BLaER1 (cell line): Measurements from ENCODE around the gene LBX1.

ENCODE experiments used
- H3K27ac ChIP-seq: shearing (Covaris generic); formaldehyde crosslinking; 2 replicates; pipeline ENCODE4 v1.8.1; 2022
- H3K27me3 ChIP-seq: shearing (Covaris generic); formaldehyde crosslinking; 2 replicates; pipeline ENCODE4 v1.8.1; 2022
- H3K36me3 ChIP-seq: shearing (Covaris generic); formaldehyde crosslinking; 2 replicates; pipeline ENCODE4 v1.8.1; 2022
- H3K4me1 ChIP-seq: shearing (Covaris generic); formaldehyde crosslinking; 2 replicates; pipeline ENCODE4 v1.8.1; 2022
- H3K4me2 ChIP-seq: shearing (Covaris generic); formaldehyde crosslinking; 2 replicates; pipeline ENCODE4 v1.8.1; 2022
- H3K4me3 ChIP-seq: shearing (Covaris generic); formaldehyde crosslinking; 2 replicates; pipeline ENCODE4 v1.8.1; 2022
- H3K9ac ChIP-seq: shearing (Covaris generic); formaldehyde crosslinking; 2 replicates; pipeline ENCODE4 v1.8.1; 2022
- H3K9me3 ChIP-seq: shearing (Covaris generic); formaldehyde crosslinking; 2 replicates; pipeline ENCODE4 v1.8.1; 2022
- H4K20me1 ChIP-seq: shearing (Covaris generic); formaldehyde crosslinking; 2 replicates; pipeline ENCODE4 v1.8.1; 2022
- Cebpa-rat ChIP-seq: shearing (Covaris generic); IDR thresholded peaks from 2 replicates; pipeline ENCODE4 v1.8.1; 2022

LBX1 gene

GRCh38 chr10:101219946-101220451, 9.3 kb downstream of the LBX1 start:
- no peak overlapping the region for H3K4me3 ChIP-seq
- peaks cover 9% of the 10 kb centered on the region; the same call in 1 of the 2 replicates for H3K9me3 ChIP-seq
- H4K20me1 ChIP-seq, result peaks cover 98% of the 10 kb centered on the region
- no peak overlapping the region for H3K4me2 ChIP-seq
- no peak for TF ChIP-seq Cebpa-rat
- no peaks in the 10 kb centered on the region for H3K36me3 ChIP-seq
- no peaks in the 10 kb centered on the region; the same call in 1 of the 2 replicates for H3K4me1 ChIP-seq
- no peak overlapping the region for H3K27ac ChIP-seq
- no peak overlapping the region for H3K9ac ChIP-seq
- peaks cover 100% of the 10 kb centered on the region for H3K27me3 ChIP-seq

DNA sequence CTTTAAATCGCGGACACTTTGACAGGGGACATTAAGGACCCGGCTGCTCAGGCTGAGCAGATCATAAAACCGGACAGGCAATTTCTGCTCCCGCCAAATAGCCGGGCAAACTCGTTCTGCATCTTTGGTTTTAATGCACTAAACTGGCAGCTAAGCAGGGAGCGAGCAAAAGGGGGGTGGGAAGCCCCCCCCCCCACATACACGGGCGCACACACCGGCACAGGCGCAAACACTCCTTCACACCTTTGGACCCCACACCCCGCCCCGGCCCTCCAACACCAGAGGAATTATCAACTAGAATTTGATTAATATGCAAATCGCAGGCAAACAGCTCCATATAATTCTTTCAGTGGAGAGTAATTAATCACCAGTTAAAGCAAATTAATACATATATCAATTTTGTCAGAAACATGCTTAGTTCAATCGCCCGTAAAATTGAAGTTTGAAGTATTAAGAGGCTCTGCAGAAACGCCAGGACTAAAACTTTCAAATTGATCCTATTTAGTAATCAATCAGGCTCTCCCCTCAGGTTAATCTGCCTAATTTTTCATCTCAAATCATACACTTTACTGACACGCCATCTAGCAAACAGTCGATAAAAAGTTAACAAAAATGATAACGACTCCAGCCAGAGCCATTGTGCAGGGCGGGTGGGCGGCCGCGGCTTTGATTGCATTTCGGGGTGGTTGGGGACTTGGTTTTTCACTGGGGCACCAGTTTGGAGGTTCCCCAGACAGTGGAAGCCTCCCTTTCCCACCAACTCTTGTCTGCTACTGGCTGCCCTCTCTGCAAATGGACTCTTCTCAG, 9.9 kb downstream of the LBX1 start:
- no peaks in the 10 kb centered on the region for H3K36me3 ChIP-seq
- no peak overlapping the region for H3K27ac ChIP-seq
- H3K4me2 ChIP-seq, result no peak overlapping the region
- H3K27me3 ChIP-seq, result peaks cover 100% of the 10 kb centered on the region
- H4K20me1 ChIP-seq, result peaks cover 98% of the 10 kb centered on the region
- peaks cover 2% of the 10 kb centered on the region for H3K4me1 ChIP-seq
- no peak for TF ChIP-seq Cebpa-rat
- peaks cover 9% of the 10 kb centered on the region; the same call in 1 of the 2 replicates for H3K9me3 ChIP-seq
- no peak overlapping the region for H3K4me3 ChIP-seq
- H3K9ac ChIP-seq, result no peak overlapping the region

- Histone ChIP-seq H3K4me3 (no peak overlapping the region), H3K27me3 (peaks cover 99% of the 10 kb centered on the region), H3K9ac (no peak overlapping the region), H3K9me3 (peaks cover 4% of the 10 kb centered on the region; the same call in 1 of the 2 replicates), H3K27ac (no peak overlapping the region), H3K4me1 (peaks cover 8% of the 10 kb centered on the region), H3K4me2 (no peak overlapping the region), H4K20me1 (peaks cover 96% of the 10 kb centered on the region), H3K36me3 (no peaks in the 10 kb centered on the region)
- TF ChIP-seq Cebpa-rat, result no peak
These were observed 10.7 kb downstream of the LBX1 start for GRCh38 chr10:101218351-101219138.

GRCh38 chr10:101217450-101218281, 11.6 kb downstream of the LBX1 start:
- Histone ChIP-seq H3K36me3 (no peaks in the 10 kb centered on the region), H3K4me3 (peak overlapping the region; percentile 28; the same call in 1 of the 2 replicates), H3K4me2 (peak overlapping the region; percentile 32; the same call in 1 of the 2 replicates), H3K9ac (no peak overlapping the region), H3K4me1 (peaks cover 8% of the 10 kb centered on the region), H3K27me3 (peaks cover 90% of the 10 kb centered on the region), H3K9me3 (no peaks in the 10 kb centered on the region), H3K27ac (no peak overlapping the region), H4K20me1 (peaks cover 87% of the 10 kb centered on the region)
- no peak for TF ChIP-seq Cebpa-rat

GRCh38 chr10:101217044-101217425, 12.2 kb downstream of the LBX1 start:
- peak overlapping the region; percentile 28; the same call in 1 of the 2 replicates for H3K4me3 ChIP-seq
- no peaks in the 10 kb centered on the region for H3K36me3 ChIP-seq
- H3K4me1 ChIP-seq, result peaks cover 8% of the 10 kb centered on the region
- no peak overlapping the region for H3K9ac ChIP-seq
- H3K9me3 ChIP-seq, result no peaks in the 10 kb centered on the region
- no peak for TF ChIP-seq Cebpa-rat
- H3K4me2 ChIP-seq, result peak overlapping the region; percentile 32; the same call in 1 of the 2 replicates
- H3K27me3 ChIP-seq, result peaks cover 90% of the 10 kb centered on the region
- H4K20me1 ChIP-seq, result peaks cover 81% of the 10 kb centered on the region
- no peak overlapping the region for H3K27ac ChIP-seq

- Histone ChIP-seq H3K9me3 (no peaks in the 10 kb centered on the region), H3K36me3 (no peaks in the 10 kb centered on the region), H3K9ac (no peak overlapping the region), H3K4me1 (peaks cover 8% of the 10 kb centered on the region), H3K4me3 (no peak overlapping the region), H3K27ac (no peak overlapping the region), H3K4me2 (no peak overlapping the region), H4K20me1 (peaks cover 75% of the 10 kb centered on the region), H3K27me3 (peaks cover 90% of the 10 kb centered on the region)
- no peak for TF ChIP-seq Cebpa-rat
These were observed 12.8 kb downstream of the LBX1 start for GRCh38 chr10:101216207-101217043.

DNA sequence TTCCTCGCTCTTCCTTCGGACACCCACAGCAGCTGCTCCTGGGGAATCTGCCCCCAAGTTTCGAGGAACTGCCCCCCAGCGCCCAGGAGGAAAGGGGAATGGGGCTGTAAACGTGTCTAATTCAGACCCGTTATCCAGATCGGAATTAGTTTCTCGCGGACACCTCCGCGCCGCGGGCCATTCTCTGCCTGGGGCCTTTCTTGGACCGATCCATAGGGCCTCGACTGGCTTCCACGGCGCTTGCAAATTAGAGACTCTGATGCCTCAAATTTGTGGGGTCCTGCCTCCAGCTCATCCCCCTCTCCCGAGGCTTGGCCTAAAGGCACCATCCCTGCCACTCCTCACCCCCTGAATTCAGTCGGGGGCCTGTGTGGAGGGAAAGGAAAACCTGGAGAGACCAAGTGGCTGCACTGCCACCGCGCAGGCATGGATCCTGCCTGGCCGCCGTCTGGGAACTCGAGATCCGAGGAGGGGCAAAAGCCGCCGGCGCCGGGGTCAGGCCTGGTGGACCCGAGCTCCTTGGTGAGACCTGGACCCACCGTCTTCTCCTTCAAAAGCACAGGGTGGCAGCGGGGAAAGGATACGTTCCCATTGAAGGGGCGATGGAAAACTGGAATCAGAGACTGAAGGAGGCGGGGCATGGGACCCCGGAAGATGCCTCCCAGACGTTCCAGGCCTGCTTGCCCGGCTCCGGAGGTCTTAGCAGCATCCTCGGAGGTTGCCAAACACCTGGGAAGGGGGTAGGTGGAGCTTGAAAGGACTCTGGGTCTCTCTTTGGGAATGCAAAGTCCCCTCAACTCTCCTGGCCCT, 13.7 kb downstream of the LBX1 start:
- peaks cover 8% of the 10 kb centered on the region for H3K4me1 ChIP-seq
- no peaks in the 10 kb centered on the region for H3K9me3 ChIP-seq
- TF ChIP-seq Cebpa-rat, result no peak
- H4K20me1 ChIP-seq, result peaks cover 66% of the 10 kb centered on the region
- H3K4me3 ChIP-seq, result no peak overlapping the region
- no peak overlapping the region for H3K27ac ChIP-seq
- no peak overlapping the region for H3K9ac ChIP-seq
- no peaks in the 10 kb centered on the region for H3K36me3 ChIP-seq
- no peak overlapping the region; the same call in 1 of the 2 replicates for H3K4me2 ChIP-seq
- H3K27me3 ChIP-seq, result peaks cover 88% of the 10 kb centered on the region
